Sigmoid colon (tissue), 7 donors: ENCODE measurements around the gene DNAJC2. TPM values are rescaled to one million over a fixed set of nuclear protein-coding genes. Genes with fewer than 3 reads are reported as not detected.
A peak's percentile ranks its signal among the peaks of the same experiment; 100 is the strongest.

Experiments
- DNase-seq: peaks from one replicate; pipeline ENCODE4 v3.0.0-alpha.2; 2019
- H3K27ac ChIP-seq, 4 donors: fragments of 200-600 bp; sonication (generic); one replicate each; pipeline ENCODE4 v1.5.1; 2016 to 2019; ENCODE audit warnings: mild to moderate bottlenecking in 1 of 4
- H3K27me3 ChIP-seq, 3 donors: fragments of 200-600 bp; sonication (generic); one replicate each; pipeline ENCODE4 v1.5.1; 2019; ENCODE audit warnings: mild to moderate bottlenecking in 1 of 3
- H3K36me3 ChIP-seq, 4 donors: fragments of 200-600 bp; sonication (generic); one replicate each; pipeline ENCODE4 v1.5.1; 2016 to 2019
- H3K4me1 ChIP-seq, 4 donors: fragments of 200-600 bp; sonication (generic); one replicate each; pipeline ENCODE4 v1.5.1; 2017 to 2019
- H3K4me3 ChIP-seq, 4 donors: fragments of 200-600 bp; sonication (generic); one replicate each; pipeline ENCODE4 v1.5.1; 2017 to 2019; ENCODE audit warnings: mild to moderate bottlenecking in 2 of 4, moderate library complexity in 1 of 4
- H3K9me3 ChIP-seq, 4 donors: fragments of 200-600 bp in 3 of 4; sonication (generic) in 3 of 4; one replicate each; pipeline versions ENCODE4 v1.5.1 to v1.6.1; 2013 to 2019
- EP300 ChIP-seq, 4 donors: sonication (generic); formaldehyde crosslinking; IDR thresholded peaks; one replicate each; pipeline ENCODE4 v1.6.1; 2017; ENCODE audit warnings: antibody characterized with exemption in 4 of 4
- POLR2A ChIP-seq, 2 donors: fragments of 450-650 bp; IDR thresholded peaks; one replicate each; pipeline ENCODE4 v1.6.1; 2016; ENCODE audit warnings: antibody characterized with exemption in 2 of 2, mild to moderate bottlenecking in 2 of 2, moderate library complexity in 2 of 2
- POLR2AphosphoS5 ChIP-seq, 4 donors: sonication (generic); formaldehyde crosslinking; IDR thresholded peaks; one replicate each; pipeline ENCODE4 v1.6.1; 2017; ENCODE audit warnings: antibody characterized with exemption in 4 of 4
- WGBS, 2 donors: extraction: QIAGEN DNeasy Blood & Tissue Kit; methylation state at CpG; one replicate each; pipeline ENCODE4 v1.1.7; 2013; 5-methylcytosine and 5-hydroxymethylcytosine counted together
- intact Hi-C: fragments of 100-400 bp; cut with DNase I; formaldehyde crosslinking; loops from one replicate; pipeline ENCODE4 v1.15.1; 2023
- polyA plus RNA-seq, 3 donors: library from polyadenylated mRNA; stranded (reverse); fragments of 200-250 nt; gene quantifications; one replicate each; pipeline ENCODE4 v1.2.3, GENCODE V29; 2013
- total RNA-seq, 4 donors: library from RNA; depleted of rRNA; stranded (reverse); fragments of >200 nt; gene quantifications; one replicate each; pipeline ENCODE4 v1.1.0, GENCODE V29; 2016
- TF ChIP-seq, protein P1 (sequence below), 4 experiments: fragments of 450-650 bp in 3 of 4; fragments of 200-600 bp in 1 of 4; IDR thresholded peaks; one replicate each; pipeline ENCODE4 v1.5.1; 2016 to 2019; ENCODE audit warnings: antibody characterized with exemption in 4 of 4, mild to moderate bottlenecking in 3 of 4, moderate library complexity in 2 of 4
- donor health status: healthy with polysubstance abuse.
- donor health status: Bipolar disorder and iron deficiency.
- donor health status: healthy.

DNAJC2 gene
- total and polyA plus RNA-seq, 7 donors = 10.7 to 21.9 (median 17.5) TPM

DNA sequence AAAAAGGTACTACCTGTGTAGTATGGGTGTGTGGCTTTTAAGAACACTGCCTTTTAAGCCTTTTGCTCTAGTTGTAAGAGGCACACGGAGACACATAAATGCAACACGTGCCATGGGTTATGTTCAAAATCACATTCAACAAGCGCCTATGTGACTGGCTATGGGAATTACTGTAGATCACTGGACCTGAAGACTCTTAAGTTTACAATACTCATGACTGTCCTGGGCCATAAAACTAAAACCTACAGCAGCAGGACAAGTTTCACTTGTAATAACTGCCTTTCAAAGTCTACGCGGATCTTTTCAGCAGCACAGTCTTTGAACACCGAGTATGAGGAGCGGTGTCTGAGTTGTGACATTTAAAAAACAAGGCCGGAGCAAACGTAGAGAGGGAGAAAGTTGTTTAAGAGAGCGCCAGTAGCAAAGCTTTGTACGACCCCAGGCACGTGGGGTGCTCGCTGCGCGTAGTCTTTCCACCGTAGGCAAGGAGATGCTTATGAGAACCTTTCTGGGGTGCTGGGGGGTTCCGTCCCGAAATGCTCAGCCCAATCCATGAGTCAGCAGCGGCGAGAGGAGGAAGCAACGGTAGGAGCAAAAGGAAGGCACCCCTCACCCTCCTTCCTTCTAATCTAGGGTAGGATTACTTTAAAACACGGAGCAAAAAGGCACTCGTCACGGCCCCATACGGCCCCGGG is 662 bp downstream of the DNAJC2 start:
- no peaks in the 10 kb centered on the region for H3K27me3 ChIP-seq
- peaks cover 0 to 26% (median 8%) of the 10 kb centered on the region in 4 donors for H3K36me3 ChIP-seq
- H3K27ac ChIP-seq = peak overlapping the region; percentile 82 to 86 (median 84)
- peak; percentile 67 for DNase-seq
- 0 to 1% methylated on average over 26 of the region's 26 CpGs for WGBS, 2 donors
- no peaks in the 10 kb centered on the region for H3K9me3 ChIP-seq
- intact Hi-C loops = loop anchor here (10.0 kb wide), 1 partner anchor 269 kb away; the partner anchor contains the start of genes ARMC10 and FBXL13
- peaks cover 0 to 38% (median 32%) of the 10 kb centered on the region in 4 donors for H3K4me1 ChIP-seq
- TF ChIP-seq, protein P1, sequence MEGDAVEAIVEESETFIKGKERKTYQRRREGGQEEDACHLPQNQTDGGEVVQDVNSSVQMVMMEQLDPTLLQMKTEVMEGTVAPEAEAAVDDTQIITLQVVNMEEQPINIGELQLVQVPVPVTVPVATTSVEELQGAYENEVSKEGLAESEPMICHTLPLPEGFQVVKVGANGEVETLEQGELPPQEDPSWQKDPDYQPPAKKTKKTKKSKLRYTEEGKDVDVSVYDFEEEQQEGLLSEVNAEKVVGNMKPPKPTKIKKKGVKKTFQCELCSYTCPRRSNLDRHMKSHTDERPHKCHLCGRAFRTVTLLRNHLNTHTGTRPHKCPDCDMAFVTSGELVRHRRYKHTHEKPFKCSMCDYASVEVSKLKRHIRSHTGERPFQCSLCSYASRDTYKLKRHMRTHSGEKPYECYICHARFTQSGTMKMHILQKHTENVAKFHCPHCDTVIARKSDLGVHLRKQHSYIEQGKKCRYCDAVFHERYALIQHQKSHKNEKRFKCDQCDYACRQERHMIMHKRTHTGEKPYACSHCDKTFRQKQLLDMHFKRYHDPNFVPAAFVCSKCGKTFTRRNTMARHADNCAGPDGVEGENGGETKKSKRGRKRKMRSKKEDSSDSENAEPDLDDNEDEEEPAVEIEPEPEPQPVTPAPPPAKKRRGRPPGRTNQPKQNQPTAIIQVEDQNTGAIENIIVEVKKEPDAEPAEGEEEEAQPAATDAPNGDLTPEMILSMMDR (IDR thresholded peaks at IDR 0.05) = no peak
- no peak for TF ChIP-seq POLR2A (IDR thresholded peaks at IDR 0.05)
- TF ChIP-seq EP300 (IDR thresholded peaks at IDR 0.05) = no peak
- TF ChIP-seq POLR2AphosphoS5 (IDR thresholded peaks at IDR 0.05) = no peak
- peak overlapping the region; percentile 68 to 92 (median 76) for H3K4me3 ChIP-seq

DNA sequence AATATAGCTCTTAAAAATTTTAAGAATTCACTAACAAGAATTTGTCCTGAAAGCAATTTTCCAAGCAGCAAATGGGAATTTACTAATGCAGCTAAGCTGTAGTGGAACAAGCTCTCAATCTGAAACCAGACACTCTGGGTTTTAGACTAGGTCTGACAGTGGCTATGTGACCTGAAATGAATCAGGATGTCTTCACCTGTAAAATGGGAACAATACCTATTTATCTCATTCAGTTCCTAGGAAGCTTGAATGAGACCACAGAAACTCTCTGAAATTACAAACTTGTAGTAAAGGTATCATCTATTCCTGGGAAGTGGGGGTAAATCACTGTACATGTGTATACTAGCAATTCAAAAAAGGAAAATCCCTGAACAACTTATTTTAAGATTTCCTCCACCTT is 1.2 kb downstream of the DNAJC2 start:
- Histone ChIP-seq H3K27ac (peak overlapping the region in 3 of 4 donors; percentile 83 to 86 (median 84)), H3K36me3 (peaks cover 0 to 31% (median 8%) of the 10 kb centered on the region in 4 donors), H3K4me1 (peaks cover 0 to 32% (median 26%) of the 10 kb centered on the region in 4 donors), H3K9me3 (no peaks in the 10 kb centered on the region), H3K4me3 (peak overlapping the region in 3 of 4 donors; percentile 76 to 92 (median 77)), H3K27me3 (no peaks in the 10 kb centered on the region)
- intact Hi-C loops = loop anchor here (10.0 kb wide), 1 partner anchor 269 kb away; the partner anchor contains the start of genes ARMC10 and FBXL13
- DNase-seq = no peak
- TF ChIP-seq POLR2A (IDR thresholded peaks at IDR 0.05) (no peak), EP300 (IDR thresholded peaks at IDR 0.05) (no peak), POLR2AphosphoS5 (IDR thresholded peaks at IDR 0.05) (no peak)
- TF ChIP-seq, protein P1 (IDR thresholded peaks at IDR 0.05) = no peak

DNA sequence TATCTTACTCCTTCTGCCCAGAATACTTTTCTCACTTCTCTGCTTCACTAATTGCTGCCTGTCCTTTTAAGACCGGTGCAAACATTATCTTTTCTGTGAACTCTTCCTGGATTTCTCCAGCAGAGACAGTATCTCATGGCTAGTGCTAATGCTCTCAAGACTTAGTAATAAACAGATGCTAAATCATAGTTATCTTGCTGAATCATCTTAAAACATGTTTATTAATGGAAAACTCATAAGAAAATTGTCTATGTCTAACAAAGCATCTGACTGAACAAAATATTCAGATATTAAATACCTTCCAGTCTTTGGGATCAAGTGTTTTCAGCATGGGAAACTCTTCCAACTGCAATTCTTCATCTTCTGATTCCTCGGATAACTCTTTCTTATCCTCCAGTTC is 3.1 kb downstream of the DNAJC2 start:
- H3K9me3 ChIP-seq = no peaks in the 10 kb centered on the region
- no peak for DNase-seq
- intact Hi-C loops = loop anchor here (10.0 kb wide), 1 partner anchor 267 kb away; the partner anchor contains the start of genes ARMC10 and FBXL13
- TF ChIP-seq POLR2A (IDR thresholded peaks at IDR 0.05) (no peak), EP300 (IDR thresholded peaks at IDR 0.05) (no peak), POLR2AphosphoS5 (IDR thresholded peaks at IDR 0.05) (no peak)
- TF ChIP-seq, protein P1 (IDR thresholded peaks at IDR 0.05) = no peak
- 90 to 92% methylated on average over 2 of the region's 2 CpGs for WGBS, 2 donors
- peaks cover 0 to 23% (median 18%) of the 10 kb centered on the region in 4 donors for H3K4me1 ChIP-seq
- H3K27me3 ChIP-seq = no peaks in the 10 kb centered on the region
- no peak overlapping the region for H3K27ac ChIP-seq
- peaks cover 8 to 50% (median 16%) of the 10 kb centered on the region in 4 donors for H3K36me3 ChIP-seq
- no peak overlapping the region for H3K4me3 ChIP-seq

DNA sequence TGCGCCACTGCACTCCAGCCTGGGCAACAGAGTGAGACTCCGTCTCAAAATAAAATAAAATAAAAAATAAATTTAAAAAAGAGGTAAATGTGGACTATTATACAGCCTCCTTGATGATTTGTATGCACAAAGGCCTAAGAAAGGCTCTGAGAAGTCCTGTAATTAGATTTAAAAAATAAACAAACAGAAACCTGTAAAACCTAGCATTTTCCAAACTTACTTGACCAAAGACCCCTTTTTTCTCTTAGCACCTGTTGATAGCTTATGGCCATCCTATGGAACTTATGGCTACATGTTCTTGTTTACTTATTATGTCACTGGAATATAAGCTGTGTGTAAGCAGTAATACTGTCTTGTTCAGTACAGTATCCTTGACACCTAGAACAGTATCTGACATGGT is 5.7 kb downstream of the DNAJC2 start:
- Histone ChIP-seq H3K9me3 (no peaks in the 10 kb centered on the region), H3K27ac (no peak overlapping the region), H3K4me3 (no peak overlapping the region), H3K4me1 (peaks cover 0 to 16% (median 12%) of the 10 kb centered on the region in 4 donors), H3K36me3 (peaks cover 8 to 75% (median 17%) of the 10 kb centered on the region in 4 donors), H3K27me3 (no peaks in the 10 kb centered on the region)
- intact Hi-C loops = no loop called here
- TF ChIP-seq EP300 (IDR thresholded peaks at IDR 0.05) = no peak
- TF ChIP-seq, protein P1 (IDR thresholded peaks at IDR 0.05) = no peak
- TF ChIP-seq POLR2A (IDR thresholded peaks at IDR 0.05) = no peak
- TF ChIP-seq POLR2AphosphoS5 (IDR thresholded peaks at IDR 0.05) = no peak
- WGBS, 2 donors = 96 to 97% methylated on average over 2 of the region's 2 CpGs
- no peak for DNase-seq
